Measurements from ENCODE around the gene ARPC4. TPM values are rescaled to one million over a fixed set of nuclear protein-coding genes. Genes with fewer than 3 reads are reported as not detected.

The ARPC4 gene
- polyA plus RNA-seq (2011; rRNA removed) (199 and 200 TPM in 2 replicates), polyA minus RNA-seq (2011; rRNA and poly(A)+ RNA removed) (181 and 208 TPM in 2 replicates)

- Histone ChIP-seq H3K27me3 (ENCODE audit: control insufficient read depth, insufficient read depth, low read length) (no peaks in the 10 kb centered on the region), H3K4me3 (ENCODE audit: low read depth, low read length) (peak within 1 kb of the TSS; percentile 99), H3K27ac (ENCODE audit: low read depth, low read length) (peak within 1 kb of the TSS; percentile 93), H3K9me3 (ENCODE audit: control insufficient read depth, insufficient read depth, low read length) (peaks cover 2% of the 10 kb centered on the region; the same call in 1 of the 2 replicates)
- peak; percentile 96 for DNase-seq (ENCODE audit: low read depth, low spot score)
- ChIA-PET POLR2A (interaction anchor here (0.6 to 1.8 kb wide), 14 partner anchors 13 to 223 kb away, joined by 3 to 18 read pairs (median 4); partner anchors contain the start of genes BRPF1, CAMK1, CRELD1 and IL17RC), CTCF (interaction anchor here (0.6 to 1.1 kb wide), 5 partner anchors 8 to 190 kb away, joined by 3 to 8 read pairs (median 4); partner anchors contain the start of gene BRPF1)
- TF ChIP-seq CTCF (IDR thresholded peaks at IDR 0.05; ENCODE audit: low read depth, low read length) = no peak
Observed at GRCh38 chr3:9792405-9793160, at the start of gene ARPC4, which contains the start of gene TADA3. Gene ARPC4, plus strand, starts transcription at chr3:9793082. Its CDS starts 40 bp downstream, at chr3:9793122. Gene TADA3, minus strand, starts transcription at chr3:9792473. Its CDS starts 1,007 bp downstream, at chr3:9791466.

- Histone ChIP-seq H3K9me3 (ENCODE audit: control insufficient read depth, insufficient read depth, low read length) (no peaks in the 10 kb centered on the region), H3K27ac (ENCODE audit: low read depth, low read length) (no peak overlapping the region), H3K27me3 (ENCODE audit: control insufficient read depth, insufficient read depth, low read length) (no peaks in the 10 kb centered on the region), H3K4me3 (ENCODE audit: low read depth, low read length) (no peak overlapping the region)
- TF ChIP-seq CTCF (IDR thresholded peaks at IDR 0.05; ENCODE audit: low read depth, low read length) = no peak
- DNase-seq (ENCODE audit: low read depth, low spot score) = no peak
- ChIA-PET POLR2A (no interaction called here), CTCF (no interaction called here)
Observed at GRCh38 chr3:9743548-9743947, 49.3 kb upstream of the ARPC4 start.

GRCh38 chr3:9744162-9744561 is 48.7 kb upstream of the ARPC4 start:
- Histone ChIP-seq H3K27me3 (ENCODE audit: control insufficient read depth, insufficient read depth, low read length) (no peaks in the 10 kb centered on the region), H3K4me3 (ENCODE audit: low read depth, low read length) (no peak overlapping the region), H3K9me3 (ENCODE audit: control insufficient read depth, insufficient read depth, low read length) (no peaks in the 10 kb centered on the region), H3K27ac (ENCODE audit: low read depth, low read length) (no peak overlapping the region)
- no peak for DNase-seq (ENCODE audit: low read depth, low spot score)
- ChIA-PET CTCF (no interaction called here), POLR2A (interaction anchor here (0.6 kb wide), 1 partner anchor 13 kb away, joined by 3 read pairs; the partner anchor contains the start of gene BRPF1)
- TF ChIP-seq CTCF (IDR thresholded peaks at IDR 0.05; ENCODE audit: low read depth, low read length) = no peak

- Histone ChIP-seq H3K9me3 (ENCODE audit: control insufficient read depth, insufficient read depth, low read length) (no peaks in the 10 kb centered on the region), H3K27me3 (ENCODE audit: control insufficient read depth, insufficient read depth, low read length) (no peaks in the 10 kb centered on the region), H3K4me3 (ENCODE audit: low read depth, low read length) (no peak overlapping the region), H3K27ac (ENCODE audit: low read depth, low read length) (no peak overlapping the region)
- POLR2A ChIA-PET = no interaction called here
- CTCF ChIA-PET = no interaction called here
- no peak for DNase-seq (ENCODE audit: low read depth, low spot score)
- TF ChIP-seq CTCF (IDR thresholded peaks at IDR 0.05; ENCODE audit: low read depth, low read length) = no peak
Observed at GRCh38 chr3:9745521-9745920, 47.4 kb upstream of the ARPC4 start.

GRCh38 chr3:9746330-9746729 is 46.6 kb upstream of the ARPC4 start:
- CTCF ChIA-PET = no interaction called here
- Histone ChIP-seq H3K27ac (ENCODE audit: low read depth, low read length) (peak overlapping the region; percentile 52), H3K9me3 (ENCODE audit: control insufficient read depth, insufficient read depth, low read length) (no peaks in the 10 kb centered on the region), H3K4me3 (ENCODE audit: low read depth, low read length) (no peak overlapping the region), H3K27me3 (ENCODE audit: control insufficient read depth, insufficient read depth, low read length) (no peaks in the 10 kb centered on the region)
- DNase-seq (ENCODE audit: low read depth, low spot score) = peak; percentile 85
- no peak for TF ChIP-seq CTCF (IDR thresholded peaks at IDR 0.05; ENCODE audit: low read depth, low read length)
- POLR2A ChIA-PET = no interaction called here

Data from AG04450 (cell line).